PC-9 (cell line): Measurements from ENCODE around the gene KRT8.

Experiments used
- EZH2 ChIP-seq: fragments of 200-600 bp; sonication (generic); IDR thresholded peaks from 2 replicates; pipeline ENCODE4 v1.8.0; 2017; ENCODE audit warnings: antibody characterized with exemption, low read depth
- TF ChIP-seq, protein P1 (sequence below): fragments of 200-600 bp; sonication (generic); conservative IDR thresholded peaks from 2 replicates; pipeline ENCODE4 v1.6.1; 2017; ENCODE audit warnings: mixed run types, antibody characterized with exemption, mild to moderate bottlenecking, moderate library complexity

- TF ChIP-seq, protein P1, sequence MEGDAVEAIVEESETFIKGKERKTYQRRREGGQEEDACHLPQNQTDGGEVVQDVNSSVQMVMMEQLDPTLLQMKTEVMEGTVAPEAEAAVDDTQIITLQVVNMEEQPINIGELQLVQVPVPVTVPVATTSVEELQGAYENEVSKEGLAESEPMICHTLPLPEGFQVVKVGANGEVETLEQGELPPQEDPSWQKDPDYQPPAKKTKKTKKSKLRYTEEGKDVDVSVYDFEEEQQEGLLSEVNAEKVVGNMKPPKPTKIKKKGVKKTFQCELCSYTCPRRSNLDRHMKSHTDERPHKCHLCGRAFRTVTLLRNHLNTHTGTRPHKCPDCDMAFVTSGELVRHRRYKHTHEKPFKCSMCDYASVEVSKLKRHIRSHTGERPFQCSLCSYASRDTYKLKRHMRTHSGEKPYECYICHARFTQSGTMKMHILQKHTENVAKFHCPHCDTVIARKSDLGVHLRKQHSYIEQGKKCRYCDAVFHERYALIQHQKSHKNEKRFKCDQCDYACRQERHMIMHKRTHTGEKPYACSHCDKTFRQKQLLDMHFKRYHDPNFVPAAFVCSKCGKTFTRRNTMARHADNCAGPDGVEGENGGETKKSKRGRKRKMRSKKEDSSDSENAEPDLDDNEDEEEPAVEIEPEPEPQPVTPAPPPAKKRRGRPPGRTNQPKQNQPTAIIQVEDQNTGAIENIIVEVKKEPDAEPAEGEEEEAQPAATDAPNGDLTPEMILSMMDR: no peak; the same call in 1 of the 2 replicates
- no peak for TF ChIP-seq EZH2
These were observed 57.4 kb downstream of the KRT8 start for GRCh38 chr12:52847335-52848102.
